GM12892 (cell line): ENCODE measurements around the gene VAV3.

Experiments
- POLR2A ChIP-seq: IDR thresholded peaks from 2 replicates; pipeline ENCODE4 v1.6.1; 2011; ENCODE audit warnings: low read depth, low read length, control low read depth
- POLR2AphosphoS5 ChIP-seq: IDR thresholded peaks from 2 replicates; pipeline ENCODE4 v1.6.1; 2011; ENCODE audit warnings: low read depth, low read length, control low read depth
- TAF1 ChIP-seq: IDR thresholded peaks from 2 replicates; pipeline ENCODE4 v1.6.1; 2011; ENCODE audit warnings: low read depth, mild to moderate bottlenecking, control low read depth, low read length, borderline replicate concordance

GRCh38 chr1:107777664-107778047, 187.3 kb downstream of the VAV3 start:
- no peak for TF ChIP-seq POLR2A
- TF ChIP-seq POLR2AphosphoS5 = no peak
- TF ChIP-seq TAF1 = no peak
